H9 (cell line): ENCODE data around the gene PTGES2. TPM values are rescaled to one million over a fixed set of nuclear protein-coding genes. Genes with fewer than 3 reads are reported as not detected.
A peak's percentile ranks its signal among the peaks of the same experiment; 100 is the strongest.

ENCODE experiments used
- DNase-seq: peaks from one replicate; pipeline ENCODE4 v3.0.0-alpha.2; 2017
- H2AFZ ChIP-seq: one replicate; pipeline ENCODE4 v1.6.1; 2013; ENCODE audit warnings: mild to moderate bottlenecking, low read length, control low read depth, moderate library complexity
- H2AK5ac ChIP-seq: 2 replicates; pipeline ENCODE4 v1.6.1; 2013; ENCODE audit warnings: low read length, control low read depth, mixed read lengths; ENCODE audit not compliant: insufficient read length
- H2BK120ac ChIP-seq: one replicate; pipeline ENCODE4 v1.6.1; 2013; ENCODE audit warnings: low read depth, mild to moderate bottlenecking, low read length, control low read depth, inconsistent platforms; ENCODE audit not compliant: poor library complexity, severe bottlenecking
- H2BK12ac ChIP-seq: 2 replicates; pipeline ENCODE4 v1.6.1; 2013; ENCODE audit warnings: low read length, control low read depth, mixed read lengths, low read depth; ENCODE audit not compliant: insufficient read length
- H2BK15ac ChIP-seq: 2 replicates; pipeline ENCODE4 v1.6.1; 2013; ENCODE audit warnings: low read depth, low read length, control low read depth
- H2BK20ac ChIP-seq: one replicate; pipeline ENCODE4 v1.6.1; 2013; ENCODE audit warnings: low read depth, mild to moderate bottlenecking, low read length, control low read depth, inconsistent platforms; ENCODE audit not compliant: poor library complexity, severe bottlenecking
- H2BK5ac ChIP-seq: 2 replicates; pipeline ENCODE4 v1.6.1; 2013; ENCODE audit warnings: low read length, control low read depth, mixed read lengths; ENCODE audit not compliant: insufficient read length
- H3K14ac ChIP-seq: 2 replicates; pipeline ENCODE4 v1.6.1; 2013; ENCODE audit warnings: low read length, control low read depth; ENCODE audit not compliant: insufficient read depth
- H3K18ac ChIP-seq: 2 replicates; pipeline ENCODE4 v1.6.1; 2013; ENCODE audit warnings: low read depth, mild to moderate bottlenecking, mixed read lengths, low read length, control low read depth; ENCODE audit not compliant: insufficient read length
- H3K23ac ChIP-seq: 2 replicates; pipeline ENCODE4 v1.6.1; 2013; ENCODE audit warnings: low read length, control low read depth, mixed read lengths, low read depth; ENCODE audit not compliant: insufficient read length
- H3K23me2 ChIP-seq: 2 replicates; pipeline ENCODE4 v1.6.1; 2013; ENCODE audit warnings: low read depth, mild to moderate bottlenecking, mixed read lengths, low read length, control low read depth; ENCODE audit not compliant: insufficient read length, poor library complexity, severe bottlenecking
- H3K27ac ChIP-seq: 2 replicates; pipeline ENCODE4 v1.5.1; 2013; ENCODE audit warnings: low read length, control low read depth, mixed read lengths, low read depth; ENCODE audit not compliant: insufficient read length
- H3K27me3 ChIP-seq: 2 replicates; pipeline ENCODE4 v1.6.1; 2013; ENCODE audit warnings: low read length, control low read depth, inconsistent platforms; ENCODE audit not compliant: insufficient read depth
- H3K4ac ChIP-seq: 2 replicates; pipeline ENCODE4 v1.6.1; 2013; ENCODE audit warnings: low read depth, mild to moderate bottlenecking, control low read depth, inconsistent platforms, low read length, moderate library complexity
- H3K4me1 ChIP-seq: 2 replicates; pipeline ENCODE4 v1.6.1; 2013; ENCODE audit warnings: low read length, control low read depth, inconsistent platforms; ENCODE audit not compliant: insufficient read depth
- H3K4me2 ChIP-seq: 2 replicates; pipeline ENCODE4 v1.6.1; 2013; ENCODE audit warnings: low read length, control low read depth, mixed read lengths; ENCODE audit not compliant: insufficient read length, insufficient read depth
- H3K56ac ChIP-seq: 2 replicates; pipeline ENCODE4 v1.6.1; 2013; ENCODE audit warnings: low read depth, mild to moderate bottlenecking, mixed read lengths, low read length, control low read depth; ENCODE audit not compliant: insufficient read length
- H3K79me1 ChIP-seq: 2 replicates; pipeline ENCODE4 v1.6.1; 2013; ENCODE audit warnings: low read depth, mild to moderate bottlenecking, moderate library complexity, low read length, control low read depth, inconsistent platforms; ENCODE audit not compliant: insufficient read depth, poor library complexity, severe bottlenecking
- H3K79me2 ChIP-seq: 2 replicates; pipeline ENCODE4 v1.6.1; 2013; ENCODE audit warnings: low read length, control low read depth, inconsistent platforms; ENCODE audit not compliant: insufficient read depth
- H3K9ac ChIP-seq: 2 replicates; pipeline ENCODE4 v1.6.1; 2013; ENCODE audit warnings: low read length, control low read depth, mixed read lengths; ENCODE audit not compliant: insufficient read length; ENCODE audit errors: extremely low read depth
- H3K9me3 ChIP-seq: one replicate; pipeline ENCODE4 v1.6.1; 2013; ENCODE audit warnings: low read depth, low read length, inconsistent platforms; ENCODE audit not compliant: control insufficient read depth
- H3T11ph ChIP-seq: one replicate; pipeline ENCODE4 v1.6.1; 2013; ENCODE audit warnings: mild to moderate bottlenecking, low read length, control low read depth, inconsistent platforms
- H4K20me1 ChIP-seq: one replicate; pipeline ENCODE4 v1.6.1; 2013; ENCODE audit not compliant: control insufficient read depth, insufficient read length, insufficient read depth
- H4K5ac ChIP-seq: 2 replicates; pipeline ENCODE4 v1.6.1; 2013; ENCODE audit warnings: low read depth, mild to moderate bottlenecking, mixed read lengths, low read length, control low read depth; ENCODE audit not compliant: insufficient read length
- H4K8ac ChIP-seq: replicated peaks from 2 replicates; pipeline ENCODE4 v1.6.1; 2013; ENCODE audit warnings: low read length, control low read depth, mixed read lengths, low read depth; ENCODE audit not compliant: insufficient read length
- H4K91ac ChIP-seq: 2 replicates; pipeline ENCODE4 v1.6.1; 2013; ENCODE audit warnings: low read depth, mild to moderate bottlenecking, moderate library complexity, mixed read lengths, low read length, control low read depth; ENCODE audit not compliant: insufficient read length
- H3K27ac Mint-ChIP-seq, 3 experiments: 2 replicates in 2 of 3; 3 replicates in 1 of 3; pipeline ENCODE4 v1.8.0; 2020 to 2021; ENCODE audit warnings: mixed read lengths in 3 of 3, mild to moderate bottlenecking in 1 of 3, moderate library complexity in 1 of 3
- H3K27me3 Mint-ChIP-seq: 2 replicates; pipeline ENCODE4 v1.8.0; 2021; ENCODE audit warnings: low read depth, mild to moderate bottlenecking, moderate library complexity, mixed read lengths
- H3K36me3 Mint-ChIP-seq, 3 experiments: 2 replicates in 2 of 3; 3 replicates in 1 of 3; pipeline ENCODE4 v1.8.0; 2020 to 2021; ENCODE audit warnings: low read depth in 3 of 3, mixed read lengths in 3 of 3; ENCODE audit not compliant: insufficient read depth in 1 of 3
- H3K4me1 Mint-ChIP-seq, 2 experiments: 2 replicates each; pipeline ENCODE4 v1.8.0; 2020; ENCODE audit warnings: mixed read lengths in 2 of 2
- H3K4me3 Mint-ChIP-seq, 2 experiments: 2 replicates in 1 of 2; 3 replicates in 1 of 2; pipeline ENCODE4 v1.8.0; 2020 to 2021; ENCODE audit warnings: mild to moderate bottlenecking in 2 of 2, mixed read lengths in 2 of 2, moderate library complexity in 1 of 2
- H3K9me3 Mint-ChIP-seq, 2 experiments: 2 replicates in 1 of 2; 3 replicates in 1 of 2; pipeline ENCODE4 v1.8.0; 2020; ENCODE audit warnings: mild to moderate bottlenecking in 2 of 2, mixed read lengths in 2 of 2, moderate library complexity in 1 of 2
- CTCF ChIP-seq: fragments of 200-600 bp; sonication (generic); conservative IDR thresholded peaks from 3 replicates; pipeline ENCODE4 v1.8.0; 2021; ENCODE audit warnings: antibody characterized with exemption, mild to moderate bottlenecking
- WGBS: extraction: QIAGEN DNeasy Blood & Tissue Kit; methylation state at CpG from one replicate; pipeline ENCODE4 v1.1.7; 2013; ENCODE audit warnings: missing lambda C conversion rate, low lambda C conversion rate, mixed read lengths; ENCODE audit not compliant: insufficient read length; ENCODE audit errors: extremely low coverage; 5-methylcytosine and 5-hydroxymethylcytosine counted together
- total RNA-seq: library from RNA; stranded (reverse); gene quantifications from 2 replicates; pipeline ENCODE4 v1.2.1, GENCODE V29; 2021

Gene PTGES2
- total RNA-seq, 1 experiment from 2014 or later, result 63.9 TPM

- peak; percentile 29 for DNase-seq
- peaks cover 3% of the 10 kb centered on the region for H3K79me1 ChIP-seq
- peaks cover 10% of the 10 kb centered on the region for H3K23me2 ChIP-seq
- H3K27ac ChIP-seq, result no peak overlapping the region
- H4K8ac ChIP-seq, result no peak overlapping the region
- no peak for TF ChIP-seq CTCF
- Mint-ChIP-seq H3K4me1 (peaks cover 48 to 56% of the 10 kb centered on the region in 2 experiments), H3K4me3 (no peak overlapping the region), H3K27me3 (no peaks in the 10 kb centered on the region), H3K27ac (peak overlapping the region in 2 of 3 experiments; percentile 54 to 81; a peak in 4 of 7 replicates), H3K9me3 (no peaks in the 10 kb centered on the region), H3K36me3 (peaks cover 22 to 52% (median 49%) of the 10 kb centered on the region in 3 experiments; a peak in 6 of 7 replicates)
- no peak overlapping the region for H2BK20ac ChIP-seq
- no peak overlapping the region for H3K56ac ChIP-seq
- no peak overlapping the region for H3K14ac ChIP-seq
- H2BK15ac ChIP-seq, result no peak overlapping the region
- no peak overlapping the region for H3K23ac ChIP-seq
- H2AFZ ChIP-seq, result no peak overlapping the region
- H3K79me2 ChIP-seq, result peaks cover 7% of the 10 kb centered on the region; the same call in 1 of the 2 replicates
- H3K4me1 ChIP-seq, result peaks cover 5% of the 10 kb centered on the region; the same call in 1 of the 2 replicates
- no peak overlapping the region for H3K18ac ChIP-seq
- no peaks in the 10 kb centered on the region for H3K9me3 ChIP-seq
- H2AK5ac ChIP-seq, result no peak overlapping the region
- no peak overlapping the region for H2BK120ac ChIP-seq
- no peak overlapping the region for H3K4me2 ChIP-seq
- H4K91ac ChIP-seq, result no peak overlapping the region
- no peak overlapping the region for H2BK5ac ChIP-seq
- WGBS, result no CpG with 5 or more reads among the region's 20 CpGs
- H4K5ac ChIP-seq, result no peak overlapping the region
- no peak overlapping the region for H3K9ac ChIP-seq
- H4K20me1 ChIP-seq, result no peaks in the 10 kb centered on the region
- H3K4ac ChIP-seq, result no peak overlapping the region
- H3K27me3 ChIP-seq, result no peaks in the 10 kb centered on the region
- H2BK12ac ChIP-seq, result no peak overlapping the region
- H3T11ph ChIP-seq, result no peak overlapping the region
Observed at GRCh38 chr9:128101690-128102089, 25.8 kb downstream of the PTGES2 start.
